ENCODE measurements around the gene CSTB.

Gene CSTB

GRCh38 chr21:43745772-43746517 is 30.2 kb downstream of the CSTB start:
- DNase-seq, result no peak

- no peak for DNase-seq
Measured at GRCh38 chr21:43744725-43745124, 31.4 kb downstream of the CSTB start.

- no peak for DNase-seq
Measured at GRCh38 chr21:43743947-43744346, 32.2 kb downstream of the CSTB start.

GRCh38 chr21:43741423-43742096 is 34.5 kb downstream of the CSTB start:
- DNase-seq, result no peak

GRCh38 chr21:43740497-43741156 is 35.5 kb downstream of the CSTB start:
- DNase-seq, result no peak

- DNase-seq, result no peak
Measured at GRCh38 chr21:43739621-43740435, 36.3 kb downstream of the CSTB start.

GRCh38 chr21:43737158-43737950 is 38.8 kb downstream of the CSTB start:
- DNase-seq, result no peak

GRCh38 chr21:43736224-43736883 is 39.8 kb downstream of the CSTB start:
- DNase-seq, result no peak

- DNase-seq, result no peak
Measured at GRCh38 chr21:43735236-43736091, 40.6 kb downstream of the CSTB start.

- DNase-seq, result no peak
Measured at GRCh38 chr21:43734928-43735229, 41.2 kb downstream of the CSTB start.

- DNase-seq, result no peak
Measured at GRCh38 chr21:43734131-43734927, 41.8 kb downstream of the CSTB start.

GRCh38 chr21:43733529-43734071 is 42.5 kb downstream of the CSTB start:
- DNase-seq, result no peak

GRCh38 chr21:43733060-43733459 is 43.0 kb downstream of the CSTB start:
- DNase-seq, result no peak

GRCh38 chr21:43731891-43732711 is 44.0 kb downstream of the CSTB start:
- no peak for DNase-seq

- DNase-seq, result no peak
Measured at GRCh38 chr21:43731476-43731875, 44.6 kb downstream of the CSTB start.

GRCh38 chr21:43728467-43729390 is 47.4 kb downstream of the CSTB start:
- peak; percentile 68 for DNase-seq

- no peak for DNase-seq
Measured at GRCh38 chr21:43728154-43728466, 48.0 kb downstream of the CSTB start.
